HEK293 (cell line): ENCODE measurements around the gene SPRED3.

Source experiments
- ZNF600 ChIP-seq: fragments of 450-650 bp; formaldehyde crosslinking; IDR thresholded peaks from 2 replicates; pipeline ENCODE4 v1.5.1; 2016; ENCODE audit warnings: missing biosample characterization, missing genetic modification characterization
- ZNF837 ChIP-seq: fragments of 450-650 bp; formaldehyde crosslinking; IDR thresholded peaks from 2 replicates; pipeline ENCODE4 v1.5.1; 2016; ENCODE audit warnings: missing biosample characterization, missing genetic modification characterization
- TF ChIP-seq, protein P1 (sequence below): fragments of 450-650 bp; formaldehyde crosslinking; IDR thresholded peaks from 2 replicates; pipeline ENCODE4 v1.5.1; 2016; ENCODE audit warnings: missing biosample characterization, missing genetic modification characterization

DNA sequence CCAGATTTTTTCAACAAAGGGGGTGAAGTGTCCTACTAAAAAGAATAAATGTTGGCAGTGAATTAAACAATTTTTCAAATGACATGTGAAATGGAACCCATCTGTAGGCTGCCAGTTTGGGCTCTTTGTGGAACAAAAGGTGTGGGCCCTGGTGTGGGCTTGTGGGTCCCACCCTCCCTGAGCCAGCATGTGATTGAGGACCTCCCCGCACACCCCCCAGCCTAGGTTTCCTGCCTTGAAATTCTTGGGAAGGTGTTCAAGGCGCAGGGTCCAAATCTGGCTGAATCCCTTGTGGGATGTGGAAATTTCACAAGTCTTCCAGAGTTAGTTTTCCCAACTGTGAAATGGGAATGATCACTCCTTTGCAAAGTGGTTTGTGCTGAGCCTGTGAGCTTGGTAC, 4.8 kb upstream of the SPRED3 start:
- TF ChIP-seq, protein P1, sequence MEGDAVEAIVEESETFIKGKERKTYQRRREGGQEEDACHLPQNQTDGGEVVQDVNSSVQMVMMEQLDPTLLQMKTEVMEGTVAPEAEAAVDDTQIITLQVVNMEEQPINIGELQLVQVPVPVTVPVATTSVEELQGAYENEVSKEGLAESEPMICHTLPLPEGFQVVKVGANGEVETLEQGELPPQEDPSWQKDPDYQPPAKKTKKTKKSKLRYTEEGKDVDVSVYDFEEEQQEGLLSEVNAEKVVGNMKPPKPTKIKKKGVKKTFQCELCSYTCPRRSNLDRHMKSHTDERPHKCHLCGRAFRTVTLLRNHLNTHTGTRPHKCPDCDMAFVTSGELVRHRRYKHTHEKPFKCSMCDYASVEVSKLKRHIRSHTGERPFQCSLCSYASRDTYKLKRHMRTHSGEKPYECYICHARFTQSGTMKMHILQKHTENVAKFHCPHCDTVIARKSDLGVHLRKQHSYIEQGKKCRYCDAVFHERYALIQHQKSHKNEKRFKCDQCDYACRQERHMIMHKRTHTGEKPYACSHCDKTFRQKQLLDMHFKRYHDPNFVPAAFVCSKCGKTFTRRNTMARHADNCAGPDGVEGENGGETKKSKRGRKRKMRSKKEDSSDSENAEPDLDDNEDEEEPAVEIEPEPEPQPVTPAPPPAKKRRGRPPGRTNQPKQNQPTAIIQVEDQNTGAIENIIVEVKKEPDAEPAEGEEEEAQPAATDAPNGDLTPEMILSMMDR (tag by site-specific recombination) = no peak
- no peak for TF ChIP-seq ZNF837 (tag by site-specific recombination)
- TF ChIP-seq ZNF600 = no peak
